MM.1S (cell line): ENCODE results near the gene ERC2.

Experiments
- EZH2 ChIP-seq: fragments of 300-600 bp; sonication (generic); optimal IDR thresholded peaks from 2 replicates; pipeline ENCODE3; 2017; ENCODE audit warnings: low read depth, mild to moderate bottlenecking, antibody characterized with exemption, low read length, mixed read lengths
- EZH2phosphoT487 ChIP-seq: fragments of 300-600 bp; sonication (generic); IDR thresholded peaks from 2 replicates; pipeline ENCODE4 v1.6.1; 2018; ENCODE audit warnings: antibody characterized with exemption, low read length
- TF ChIP-seq, protein P1 (sequence below): fragments of 300-600 bp; sonication (generic); IDR thresholded peaks from 2 replicates; pipeline ENCODE4 v1.5.1; 2016; ENCODE audit warnings: antibody characterized with exemption, low read length, mixed read lengths

DNA sequence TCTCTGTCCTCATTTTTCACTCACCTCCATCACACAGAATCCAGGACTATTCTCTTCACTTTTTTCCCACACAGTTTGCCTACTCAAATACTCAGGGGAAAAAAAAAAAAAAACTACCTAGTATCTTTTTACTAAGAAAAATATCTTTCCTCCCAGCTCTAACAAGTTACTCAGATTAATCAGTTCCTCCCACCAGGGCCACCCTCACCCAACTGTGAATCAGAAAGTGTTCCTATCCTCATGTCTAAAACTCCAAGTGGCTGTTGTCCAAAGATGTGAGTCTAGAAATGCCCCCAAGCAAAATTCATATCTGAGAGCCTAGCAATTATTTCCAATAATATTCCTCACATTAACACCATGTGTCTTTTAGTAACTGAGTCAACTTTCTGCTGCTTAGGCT is 268.0 kb downstream of the ERC2 start:
- TF ChIP-seq, protein P1, sequence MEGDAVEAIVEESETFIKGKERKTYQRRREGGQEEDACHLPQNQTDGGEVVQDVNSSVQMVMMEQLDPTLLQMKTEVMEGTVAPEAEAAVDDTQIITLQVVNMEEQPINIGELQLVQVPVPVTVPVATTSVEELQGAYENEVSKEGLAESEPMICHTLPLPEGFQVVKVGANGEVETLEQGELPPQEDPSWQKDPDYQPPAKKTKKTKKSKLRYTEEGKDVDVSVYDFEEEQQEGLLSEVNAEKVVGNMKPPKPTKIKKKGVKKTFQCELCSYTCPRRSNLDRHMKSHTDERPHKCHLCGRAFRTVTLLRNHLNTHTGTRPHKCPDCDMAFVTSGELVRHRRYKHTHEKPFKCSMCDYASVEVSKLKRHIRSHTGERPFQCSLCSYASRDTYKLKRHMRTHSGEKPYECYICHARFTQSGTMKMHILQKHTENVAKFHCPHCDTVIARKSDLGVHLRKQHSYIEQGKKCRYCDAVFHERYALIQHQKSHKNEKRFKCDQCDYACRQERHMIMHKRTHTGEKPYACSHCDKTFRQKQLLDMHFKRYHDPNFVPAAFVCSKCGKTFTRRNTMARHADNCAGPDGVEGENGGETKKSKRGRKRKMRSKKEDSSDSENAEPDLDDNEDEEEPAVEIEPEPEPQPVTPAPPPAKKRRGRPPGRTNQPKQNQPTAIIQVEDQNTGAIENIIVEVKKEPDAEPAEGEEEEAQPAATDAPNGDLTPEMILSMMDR, result no peak
- TF ChIP-seq EZH2 (no peak), EZH2phosphoT487 (no peak)
